ENCODE measurements around the gene ADCY7. TPM values are rescaled to one million over a fixed set of nuclear protein-coding genes. Genes with fewer than 3 reads are reported as not detected.

The ADCY7 gene
- total RNA-seq, 1 experiment from 2014 or later: 34.2 TPM

GRCh38 chr16:50269769-50270509 lies 3.6 kb downstream of the ADCY7 start:
- POLR2A ChIA-PET: no interaction called here
- H3K9ac ChIP-seq (ENCODE audit: low read length): no peak overlapping the region
- no peaks in the 10 kb centered on the region for H3K36me3 ChIP-seq (ENCODE audit: control insufficient read depth in 1 of 2, insufficient read depth in 2 of 2, low read length in 2 of 2)
- H3K4me1 ChIP-seq (ENCODE audit: control insufficient read depth in 1 of 2, insufficient read depth in 2 of 2, low read length in 2 of 2): peaks cover 22 to 28% of the 10 kb centered on the region in 2 experiments
- H2AFZ ChIP-seq (ENCODE audit: low read depth, low read length, poor library complexity, severe bottlenecking): no peak overlapping the region
- no TSS peak for BruUV-seq (replicated peaks)
- no peaks in the 10 kb centered on the region for H3K9me3 ChIP-seq (ENCODE audit: control insufficient read depth in 1 of 2, insufficient read depth in 1 of 2, low read depth in 1 of 2, low read length in 2 of 2)
- no peaks in the 10 kb centered on the region for H4K20me1 ChIP-seq (ENCODE audit: insufficient read depth)
- H3K79me2 ChIP-seq (ENCODE audit: insufficient read depth, low read length): 0 out of 2 replicates have a peak, but pooled peaks cover 3% of the 10 kb centered on the region
- CTCF ChIA-PET: no interaction called here
- no peak for TF ChIP-seq POLR2AphosphoS5 (IDR thresholded peaks at IDR 0.05; ENCODE audit: low read depth, low read length)
- no peak for TF ChIP-seq ATF3 (IDR thresholded peaks at IDR 0.05)
- no peak for TF ChIP-seq REST (IDR thresholded peaks at IDR 0.05; ENCODE audit: low read depth)
- TF ChIP-seq EZH2phosphoT487 (IDR thresholded peaks at IDR 0.05; ENCODE audit: borderline replicate concordance): no peak
- TF ChIP-seq CBX3 (IDR thresholded peaks at IDR 0.05; ENCODE audit: low read depth): no peak
- no peak for TF ChIP-seq EZH2 (IDR thresholded peaks at IDR 0.05)
- TF ChIP-seq RAD21 (IDR thresholded peaks at IDR 0.05; ENCODE audit: low read depth): no peak
- TF ChIP-seq ELF1 (IDR thresholded peaks at IDR 0.05; ENCODE audit: borderline replicate concordance, low read depth): no peak
- no peak for TF ChIP-seq ZBTB33 (IDR thresholded peaks at IDR 0.05; ENCODE audit: extremely low read depth, insufficient replicate concordance, low read length)
- TF ChIP-seq CTCF (IDR thresholded peaks at IDR 0.05 in 2 of 3, conservative IDR thresholded peaks at IDR 0.05 in 1 of 3; ENCODE audit: borderline replicate concordance in 1 of 3, insufficient read depth in 1 of 3, low read depth in 2 of 3, low read length in 2 of 3): no peak
- TF ChIP-seq JUND (IDR thresholded peaks at IDR 0.05): no peak
- H3K27me3 ChIP-seq (ENCODE audit: insufficient read depth, low read length): no peaks in the 10 kb centered on the region
- H3K9me2 ChIP-seq (ENCODE audit: insufficient read depth): no peaks in the 10 kb centered on the region
- intact Hi-C loops (cut with micrococcal nuclease): no loop called here
- no peak overlapping the region for H3K27ac ChIP-seq (ENCODE audit: low read depth, low read length)
- DNase-seq (ENCODE audit: low read depth, low spot score) (no peak), ATAC-seq (no peak)
- H3K4me2 ChIP-seq (ENCODE audit: low read length): no peak overlapping the region
- RAD21 ChIA-PET (ENCODE audit: low non-redundant PET in 1 of 2, low total read pairs in 2 of 2, uncharacterized antibody in 2 of 2, unreplicated experiment in 2 of 2): no interaction called here
- H3K4me3 ChIP-seq (replicated peaks in 1 of 2; ENCODE audit: low read depth in 1 of 2, low read length in 2 of 2): no peak overlapping the region
